Stimulated activated effector memory CD8-positive, alpha-beta T cell treated with anti-CD3 and anti-CD28 coated beads, Interleukin-12 subunit alpha, Interleukin-12 subunit beta, amount 100 ng/mL, for 72 hours (primary cell): ENCODE results near the gene SIPA1L3.

ENCODE experiments used
- ATAC-seq: fragments of 150-1000 bp; cut with Tn5 transposase; 2 replicates; pipeline ENCODE4 v1.10.0; 2021
- DNase-seq, 2 donors: peaks; one replicate each; pipeline ENCODE4 v3.0.0; 2021 to 2022; ENCODE audit warnings: low spot score in 2 of 2
- H3K27ac Mint-ChIP-seq: one replicate; pipeline ENCODE4 v1.8.0; 2022; ENCODE audit warnings: mild to moderate bottlenecking, mixed read lengths
- H3K36me3 Mint-ChIP-seq: one replicate; pipeline ENCODE4 v1.8.0; 2022; ENCODE audit warnings: mild to moderate bottlenecking, mixed read lengths
- H3K4me1 Mint-ChIP-seq: one replicate; pipeline ENCODE4 v1.8.0; 2022; ENCODE audit warnings: mixed read lengths
- H3K4me3 Mint-ChIP-seq: one replicate; pipeline ENCODE4 v1.8.0; 2022; ENCODE audit warnings: mild to moderate bottlenecking, mixed read lengths
- H3K9me3 Mint-ChIP-seq: one replicate; pipeline ENCODE4 v1.8.0; 2022; ENCODE audit warnings: mixed read lengths

Gene SIPA1L3

GRCh38 chr19:38209671-38210457, 302.9 kb downstream of the SIPA1L3 start:
- H3K4me1 Mint-ChIP-seq: peaks cover 34% of the 10 kb centered on the region
- no peak for DNase-seq
- H3K4me3 Mint-ChIP-seq: no peak overlapping the region
- peaks cover 25% of the 10 kb centered on the region for H3K36me3 Mint-ChIP-seq
- ATAC-seq: no peak
- H3K9me3 Mint-ChIP-seq: no peaks in the 10 kb centered on the region
- peak overlapping the region; percentile 33 for H3K27ac Mint-ChIP-seq

GRCh38 chr19:38210458-38210987, 303.5 kb downstream of the SIPA1L3 start:
- ATAC-seq: no peak
- Mint-ChIP-seq H3K4me3 (no peak overlapping the region), H3K9me3 (no peaks in the 10 kb centered on the region), H3K27ac (no peak overlapping the region), H3K4me1 (peaks cover 34% of the 10 kb centered on the region), H3K36me3 (peaks cover 25% of the 10 kb centered on the region)
- DNase-seq: no peak

DNA sequence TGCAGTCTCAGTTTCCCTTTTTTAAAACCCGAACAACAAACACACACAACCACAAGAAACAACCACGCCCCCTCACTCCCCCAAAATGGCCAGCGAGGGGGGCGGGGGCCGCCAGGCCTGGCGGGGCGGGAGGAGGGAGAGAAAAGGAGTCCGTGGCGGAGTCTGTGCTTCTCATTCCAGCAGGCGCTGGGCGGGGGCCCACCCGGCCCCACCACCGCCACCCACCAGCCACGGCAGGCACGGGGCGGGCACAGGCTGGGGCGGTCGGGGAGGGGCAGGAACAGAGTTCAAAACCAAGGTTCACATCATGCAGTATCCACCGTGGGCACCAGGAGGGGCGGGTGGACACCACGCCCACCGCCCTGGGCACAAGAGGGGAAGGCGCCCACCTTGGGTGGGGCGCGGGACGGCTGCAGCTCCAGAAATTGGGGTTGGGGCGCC, 304.2 kb downstream of the SIPA1L3 start:
- Mint-ChIP-seq H3K27ac (no peak overlapping the region), H3K9me3 (no peaks in the 10 kb centered on the region), H3K4me1 (peaks cover 34% of the 10 kb centered on the region), H3K4me3 (no peak overlapping the region), H3K36me3 (peaks cover 31% of the 10 kb centered on the region)
- ATAC-seq (no peak), DNase-seq (no peak)

GRCh38 chr19:38211766-38212165, 304.8 kb downstream of the SIPA1L3 start:
- no peak overlapping the region for H3K4me3 Mint-ChIP-seq
- H3K27ac Mint-ChIP-seq: no peak overlapping the region
- no peak for ATAC-seq
- H3K9me3 Mint-ChIP-seq: no peaks in the 10 kb centered on the region
- peaks cover 31% of the 10 kb centered on the region for H3K36me3 Mint-ChIP-seq
- no peak for DNase-seq
- peaks cover 34% of the 10 kb centered on the region for H3K4me1 Mint-ChIP-seq

- Mint-ChIP-seq H3K36me3 (peaks cover 31% of the 10 kb centered on the region), H3K4me3 (peak overlapping the region; percentile 42), H3K27ac (peak overlapping the region; percentile 96), H3K9me3 (no peaks in the 10 kb centered on the region), H3K4me1 (peaks cover 34% of the 10 kb centered on the region)
- DNase-seq (no peak), ATAC-seq (no peak)
Measured at GRCh38 chr19:38213469-38213868, 306.5 kb downstream of the SIPA1L3 start.

DNA sequence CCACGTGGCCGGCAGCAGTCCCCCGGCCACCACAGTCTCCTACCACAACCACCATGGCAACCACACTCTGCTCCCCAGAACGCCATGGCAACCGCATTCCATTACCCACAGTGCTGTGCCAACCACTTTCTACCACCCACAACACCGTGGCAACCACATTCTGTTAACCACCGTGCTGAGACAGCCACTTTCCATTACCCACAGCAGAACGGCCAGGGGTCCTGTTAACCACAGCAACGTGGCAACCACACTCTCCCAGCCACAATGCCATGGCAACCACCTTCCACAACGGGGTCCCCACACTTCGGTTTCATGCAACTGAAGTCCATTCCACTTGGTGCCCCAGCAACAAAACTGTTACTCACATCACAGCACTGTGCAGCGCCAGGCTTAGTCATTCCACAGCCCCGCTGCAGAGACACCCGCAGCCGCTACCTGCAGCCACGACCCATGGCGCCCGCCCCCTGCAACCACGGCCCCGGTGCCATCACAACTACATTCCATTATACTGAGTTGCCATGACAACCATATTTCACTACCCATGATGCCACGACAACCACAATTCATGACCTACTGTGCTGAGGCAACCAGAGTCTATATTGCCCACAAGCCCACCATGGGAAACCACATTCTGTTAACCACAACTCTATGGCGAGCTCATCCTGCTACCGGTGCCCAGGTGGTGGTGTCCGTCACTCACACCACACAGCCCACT, 307.1 kb downstream of the SIPA1L3 start:
- DNase-seq (peak; percentile 44 to 90), ATAC-seq (peak; percentile 95)
- Mint-ChIP-seq H3K4me3 (peak overlapping the region; percentile 42), H3K27ac (peak overlapping the region; percentile 96), H3K9me3 (no peaks in the 10 kb centered on the region), H3K36me3 (peaks cover 31% of the 10 kb centered on the region), H3K4me1 (peaks cover 34% of the 10 kb centered on the region)

GRCh38 chr19:38216785-38217641, 310.0 kb downstream of the SIPA1L3 start:
- peaks cover 18% of the 10 kb centered on the region for H3K4me1 Mint-ChIP-seq
- ATAC-seq (no peak), DNase-seq (no peak)
- no peaks in the 10 kb centered on the region for H3K9me3 Mint-ChIP-seq
- H3K4me3 Mint-ChIP-seq: no peak overlapping the region
- no peak overlapping the region for H3K27ac Mint-ChIP-seq
- H3K36me3 Mint-ChIP-seq: peaks cover 22% of the 10 kb centered on the region

DNA sequence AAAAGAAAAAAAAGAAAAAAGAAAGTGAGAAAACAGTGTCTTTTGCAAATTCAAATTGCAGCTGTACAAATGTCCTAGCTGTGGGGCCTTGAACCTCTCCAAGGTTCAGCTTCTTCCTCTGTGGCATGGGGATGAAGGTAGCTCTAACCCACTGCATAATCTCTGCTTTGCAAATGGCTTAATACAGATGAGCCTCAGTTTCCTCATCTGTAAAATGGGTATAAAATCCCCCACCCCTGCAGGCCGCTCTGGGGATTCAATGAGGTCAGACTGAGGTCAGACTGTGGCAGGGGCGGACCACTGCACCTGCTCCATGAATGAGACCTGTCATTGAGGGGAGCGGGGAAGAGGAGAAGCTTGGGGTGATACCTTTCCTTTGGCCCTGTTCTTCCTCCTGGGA, 311.2 kb downstream of the SIPA1L3 start:
- no peaks in the 10 kb centered on the region for H3K9me3 Mint-ChIP-seq
- DNase-seq (no peak), ATAC-seq (no peak)
- H3K36me3 Mint-ChIP-seq: peaks cover 20% of the 10 kb centered on the region
- peaks cover 22% of the 10 kb centered on the region for H3K4me1 Mint-ChIP-seq
- no peak overlapping the region for H3K4me3 Mint-ChIP-seq
- peak overlapping the region; percentile 73 for H3K27ac Mint-ChIP-seq

- H3K27ac Mint-ChIP-seq: no peak overlapping the region
- no peak overlapping the region for H3K4me3 Mint-ChIP-seq
- DNase-seq (no peak), ATAC-seq (no peak)
- H3K4me1 Mint-ChIP-seq: peaks cover 19% of the 10 kb centered on the region
- no peaks in the 10 kb centered on the region for H3K9me3 Mint-ChIP-seq
- H3K36me3 Mint-ChIP-seq: peaks cover 10% of the 10 kb centered on the region
Measured at GRCh38 chr19:38219221-38219620, 312.2 kb downstream of the SIPA1L3 start.

GRCh38 chr19:38221421-38221820, 314.4 kb downstream of the SIPA1L3 start:
- no peak for DNase-seq
- Mint-ChIP-seq H3K9me3 (no peaks in the 10 kb centered on the region), H3K27ac (no peak overlapping the region), H3K4me1 (peaks cover 22% of the 10 kb centered on the region), H3K4me3 (no peak overlapping the region), H3K36me3 (no peaks in the 10 kb centered on the region)
- ATAC-seq: no peak

GRCh38 chr19:38221919-38222830, 315.2 kb downstream of the SIPA1L3 start:
- Mint-ChIP-seq H3K9me3 (no peaks in the 10 kb centered on the region), H3K4me3 (no peak overlapping the region), H3K4me1 (peaks cover 30% of the 10 kb centered on the region), H3K27ac (no peak overlapping the region), H3K36me3 (no peaks in the 10 kb centered on the region)
- no peak for ATAC-seq
- DNase-seq: no peak

- H3K36me3 Mint-ChIP-seq: no peaks in the 10 kb centered on the region
- no peak for DNase-seq
- ATAC-seq: no peak
- H3K4me3 Mint-ChIP-seq: peak overlapping the region; percentile 64
- H3K9me3 Mint-ChIP-seq: no peaks in the 10 kb centered on the region
- peaks cover 30% of the 10 kb centered on the region for H3K4me1 Mint-ChIP-seq
- no peak overlapping the region for H3K27ac Mint-ChIP-seq
Measured at GRCh38 chr19:38223119-38223523, 316.1 kb downstream of the SIPA1L3 start.

- DNase-seq (no peak), ATAC-seq (no peak)
- Mint-ChIP-seq H3K4me3 (peak overlapping the region; percentile 64), H3K27ac (no peak overlapping the region), H3K36me3 (no peaks in the 10 kb centered on the region), H3K4me1 (peaks cover 30% of the 10 kb centered on the region), H3K9me3 (no peaks in the 10 kb centered on the region)
Measured at GRCh38 chr19:38223617-38224013, 316.6 kb downstream of the SIPA1L3 start.
